Keratinocyte (primary cell): Measurements from ENCODE around the gene PSD4. TPM values are rescaled to one million over a fixed set of nuclear protein-coding genes. Genes with fewer than 3 reads are reported as not detected.

Source experiments
- DNase-seq: peaks from one replicate; pipeline ENCODE4 v3.0.0-alpha.2; 2011; ENCODE audit warnings: low read depth, missing footprints, low spot score
- FAIRE-seq: peaks from 2 replicates; lab custom pipeline; 2011; peaks lifted over from hg19 to GRCh38; lab: Jason Lieb, UNC
- H2AFZ ChIP-seq: 2 replicates; pipeline ENCODE4 v1.6.0; 2012; ENCODE audit warnings: low read length, control low read depth, inconsistent platforms; ENCODE audit not compliant: control insufficient read depth
- H3K27ac ChIP-seq: 2 replicates; pipeline ENCODE4 v1.5.1; 2011; ENCODE audit warnings: low read length; ENCODE audit not compliant: control insufficient read depth, insufficient read depth
- H3K27me3 ChIP-seq: 3 replicates; pipeline ENCODE4 v1.6.0; 2011; ENCODE audit warnings: low read length; ENCODE audit not compliant: control insufficient read depth, insufficient read depth; ENCODE audit errors: extremely low read depth
- H3K36me3 ChIP-seq, 2 experiments: 2 replicates in 1 of 2; 3 replicates in 1 of 2; pipeline ENCODE4 v1.5.1; 2011; ENCODE audit warnings: low read length in 2 of 2, mild to moderate bottlenecking in 1 of 2; ENCODE audit not compliant: control insufficient read depth in 2 of 2, insufficient read depth in 2 of 2; ENCODE audit errors: extremely low read depth in 1 of 2
- H3K4me1 ChIP-seq: 3 replicates; pipeline ENCODE4 v1.5.1; 2011; ENCODE audit warnings: low read length; ENCODE audit not compliant: control insufficient read depth, insufficient read depth; ENCODE audit errors: extremely low read depth
- H3K4me2 ChIP-seq: 3 replicates; pipeline ENCODE4 v1.6.0; 2011; ENCODE audit warnings: low read depth, low read length; ENCODE audit not compliant: control insufficient read depth, insufficient read depth; ENCODE audit errors: extremely low read depth
- H3K4me3 ChIP-seq, 3 experiments: fragments of 200-600 bp in 1 of 3; sonication (generic) in 1 of 3; 2 replicates in 2 of 3; 3 replicates in 1 of 3; pipeline ENCODE4 v1.5.1; 2011 to 2016; ENCODE audit warnings: low read length in 3 of 3, mild to moderate bottlenecking in 3 of 3, control low read depth in 2 of 3, inconsistent platforms in 1 of 3, low read depth in 1 of 3, mixed read lengths in 1 of 3, mixed run types in 1 of 3, moderate library complexity in 1 of 3; ENCODE audit not compliant: control insufficient read depth in 2 of 3, insufficient read depth in 2 of 3; ENCODE audit errors: extremely low read depth in 1 of 3
- H3K79me2 ChIP-seq: 2 replicates; pipeline ENCODE4 v1.6.0; 2012; ENCODE audit warnings: low read length; ENCODE audit not compliant: control insufficient read depth, insufficient read depth
- H3K9ac ChIP-seq: 3 replicates; pipeline ENCODE4 v1.6.0; 2011; ENCODE audit warnings: low read length; ENCODE audit not compliant: control insufficient read depth, insufficient read depth; ENCODE audit errors: extremely low read depth
- H3K9me1 ChIP-seq: 3 replicates; pipeline ENCODE4 v1.6.0; 2011; ENCODE audit warnings: low read length; ENCODE audit not compliant: control insufficient read depth, insufficient read depth; ENCODE audit errors: extremely low read depth
- H3K9me3 ChIP-seq: 2 replicates; pipeline ENCODE4 v1.5.1; 2012; ENCODE audit warnings: low read depth, low read length; ENCODE audit not compliant: control insufficient read depth
- H4K20me1 ChIP-seq: 3 replicates; pipeline ENCODE4 v1.6.0; 2011; ENCODE audit warnings: low read length; ENCODE audit not compliant: control insufficient read depth, insufficient read depth; ENCODE audit errors: extremely low read depth
- EZH2 ChIP-seq: IDR thresholded peaks from one replicate; pipeline ENCODE4 v1.6.1; 2012; ENCODE audit warnings: inconsistent platforms, mild to moderate bottlenecking, low read length, moderate library complexity
- dilution Hi-C: fragments of 300-500 bp; cut with MboI; formaldehyde crosslinking; loops from one replicate; pipeline ENCODE4 v1.7.0; 2020; ENCODE audit warnings: low sequenced_read_pairs; ENCODE audit not compliant: extremely low pct_ligation_motif_present
- polyA plus RNA-seq, 5 experiments: library from polyadenylated mRNA; depleted of rRNA in 3 of 5; stranded (reverse) in 3 of 5; stranded (forward) in 1 of 5; unstranded in 1 of 5; fragments of >200 nt; gene quantifications; 1 replicate in 1 of 5; 2 replicates in 3 of 5; 3 replicates in 1 of 5; pipeline versions ENCODE4 v1.2.1 to v1.2.3, GENCODE V29; 2011 to 2012; ENCODE audit warnings: missing spikeins in 2 of 5, low read depth in 1 of 5, low replicate concordance in 1 of 5
- TF ChIP-seq, protein P1 (sequence below), 3 experiments: IDR thresholded peaks in 1 of 3; conservative IDR thresholded peaks in 1 of 3; optimal IDR thresholded peaks in 1 of 3; 2 replicates in 2 of 3; 3 replicates in 1 of 3; pipeline versions ENCODE3 to v1.5.1; 2011; ENCODE audit warnings: low read length in 3 of 3, mild to moderate bottlenecking in 3 of 3, moderate library complexity in 2 of 3, control low read depth in 1 of 3, inconsistent platforms in 1 of 3; ENCODE audit not compliant: insufficient read depth in 2 of 3; ENCODE audit errors: extremely low read depth in 1 of 3

PSD4 gene
- polyA plus RNA-seq, 1 donor (not counting 4 experiments of a cell fraction or from before 2014, with no cell fraction given): 11.1 TPM

DNA sequence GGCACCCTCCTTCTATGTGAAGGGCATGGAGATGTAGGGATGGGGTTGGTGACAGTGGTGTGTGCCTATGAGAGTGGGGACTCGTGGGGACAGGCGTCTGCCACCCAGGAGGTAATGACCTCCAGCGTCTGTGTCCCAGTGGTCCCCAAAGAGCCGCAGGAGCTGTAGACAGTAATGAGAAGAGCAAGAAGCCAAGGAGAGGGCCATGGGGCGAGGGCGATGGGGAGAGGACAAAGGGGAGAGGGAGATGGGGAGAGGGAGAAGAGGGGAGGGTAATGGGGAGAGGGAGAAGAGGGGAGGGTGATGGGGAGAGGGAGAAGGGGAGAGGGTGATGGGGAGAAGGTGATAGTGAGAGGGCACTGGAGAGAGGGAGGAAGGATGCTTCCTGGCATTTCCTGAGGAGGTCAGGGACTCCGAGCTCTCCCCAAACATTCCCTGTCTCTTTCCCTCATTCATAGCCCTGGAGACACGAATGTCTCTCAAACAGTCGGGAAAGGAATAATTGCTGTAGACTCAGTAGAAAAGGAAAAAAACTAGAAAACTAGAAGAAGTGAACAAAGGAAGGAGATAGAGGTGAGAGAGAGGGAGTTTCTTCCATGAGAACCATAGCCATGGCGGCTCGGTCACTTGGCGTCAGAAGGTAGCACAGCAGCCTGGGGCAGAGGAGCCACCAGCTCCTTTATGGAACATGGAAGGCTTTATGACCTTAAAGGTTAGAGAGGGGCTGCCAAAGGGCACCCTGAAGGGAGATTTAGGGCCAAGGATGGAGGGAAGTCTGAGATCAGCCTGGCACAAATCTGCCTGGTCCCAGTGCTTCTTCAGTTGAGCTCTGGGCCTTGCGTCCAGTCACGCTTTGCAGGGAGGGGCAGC lies 39.5 kb downstream of the PSD4 start:
- H3K79me2 ChIP-seq: no peaks in the 10 kb centered on the region
- no peak overlapping the region for H2AFZ ChIP-seq
- DNase-seq (no peak), FAIRE-seq (no peak)
- no peaks in the 10 kb centered on the region for H3K27me3 ChIP-seq
- dilution Hi-C loops: no loop called here
- no peak for TF ChIP-seq EZH2
- TF ChIP-seq, protein P1, sequence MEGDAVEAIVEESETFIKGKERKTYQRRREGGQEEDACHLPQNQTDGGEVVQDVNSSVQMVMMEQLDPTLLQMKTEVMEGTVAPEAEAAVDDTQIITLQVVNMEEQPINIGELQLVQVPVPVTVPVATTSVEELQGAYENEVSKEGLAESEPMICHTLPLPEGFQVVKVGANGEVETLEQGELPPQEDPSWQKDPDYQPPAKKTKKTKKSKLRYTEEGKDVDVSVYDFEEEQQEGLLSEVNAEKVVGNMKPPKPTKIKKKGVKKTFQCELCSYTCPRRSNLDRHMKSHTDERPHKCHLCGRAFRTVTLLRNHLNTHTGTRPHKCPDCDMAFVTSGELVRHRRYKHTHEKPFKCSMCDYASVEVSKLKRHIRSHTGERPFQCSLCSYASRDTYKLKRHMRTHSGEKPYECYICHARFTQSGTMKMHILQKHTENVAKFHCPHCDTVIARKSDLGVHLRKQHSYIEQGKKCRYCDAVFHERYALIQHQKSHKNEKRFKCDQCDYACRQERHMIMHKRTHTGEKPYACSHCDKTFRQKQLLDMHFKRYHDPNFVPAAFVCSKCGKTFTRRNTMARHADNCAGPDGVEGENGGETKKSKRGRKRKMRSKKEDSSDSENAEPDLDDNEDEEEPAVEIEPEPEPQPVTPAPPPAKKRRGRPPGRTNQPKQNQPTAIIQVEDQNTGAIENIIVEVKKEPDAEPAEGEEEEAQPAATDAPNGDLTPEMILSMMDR (optimal IDR thresholded peaks at IDR 0.05 in 1 of 3, IDR thresholded peaks at IDR 0.05 in 1 of 3, conservative IDR thresholded peaks at IDR 0.05 in 1 of 3; ENCODE audit: extremely low read depth in 1 of 3, insufficient read depth in 2 of 3, low read length in 3 of 3): no peak
- H3K27ac ChIP-seq: no peak overlapping the region
- H3K4me2 ChIP-seq: no peak overlapping the region
- H3K9me1 ChIP-seq: no peaks in the 10 kb centered on the region
- no peak overlapping the region for H3K9ac ChIP-seq
- H3K36me3 ChIP-seq: peaks cover 0 to 1% of the 10 kb centered on the region in 2 experiments
- no peaks in the 10 kb centered on the region for H3K9me3 ChIP-seq
- peaks cover 41% of the 10 kb centered on the region for H3K4me1 ChIP-seq
- H3K4me3 ChIP-seq: no peak overlapping the region
- no peaks in the 10 kb centered on the region for H4K20me1 ChIP-seq

DNA sequence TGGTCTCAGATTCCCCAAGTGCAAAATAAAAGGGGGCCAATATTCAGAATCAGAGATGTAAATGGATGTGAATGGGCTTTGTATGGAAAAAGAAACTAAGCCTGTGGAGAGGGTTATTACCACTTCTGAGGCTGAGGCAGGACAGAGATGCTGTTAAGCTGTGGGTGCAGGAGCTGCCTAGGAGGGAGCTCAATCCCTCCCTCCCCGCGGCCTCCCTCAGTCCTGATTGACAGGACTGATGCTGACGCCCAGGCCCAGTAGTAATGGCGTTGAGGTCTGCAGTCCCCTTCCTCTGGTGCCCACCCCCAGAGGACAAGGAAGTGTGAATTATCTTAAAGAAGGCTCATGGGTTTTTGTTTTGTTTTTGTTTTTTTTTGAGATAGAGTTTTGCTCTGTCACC lies 40.4 kb downstream of the PSD4 start:
- H3K36me3 ChIP-seq: peaks cover 0 to 1% of the 10 kb centered on the region in 2 experiments
- no peak for FAIRE-seq
- H3K9me1 ChIP-seq: no peaks in the 10 kb centered on the region
- no peaks in the 10 kb centered on the region for H3K27me3 ChIP-seq
- dilution Hi-C loops: no loop called here
- no peak overlapping the region for H3K27ac ChIP-seq
- no peaks in the 10 kb centered on the region for H4K20me1 ChIP-seq
- no peak overlapping the region for H3K4me3 ChIP-seq
- no peak for TF ChIP-seq EZH2
- TF ChIP-seq, protein P1 (optimal IDR thresholded peaks at IDR 0.05 in 1 of 3, IDR thresholded peaks at IDR 0.05 in 1 of 3, conservative IDR thresholded peaks at IDR 0.05 in 1 of 3; ENCODE audit: extremely low read depth in 1 of 3, insufficient read depth in 2 of 3, low read length in 3 of 3): no peak
- H2AFZ ChIP-seq: no peak overlapping the region
- H3K79me2 ChIP-seq: no peaks in the 10 kb centered on the region
- H3K9me3 ChIP-seq: no peaks in the 10 kb centered on the region
- H3K9ac ChIP-seq: no peak overlapping the region
- no peak for DNase-seq
- H3K4me2 ChIP-seq: no peak overlapping the region
- H3K4me1 ChIP-seq: peaks cover 40% of the 10 kb centered on the region
